Measurements from ENCODE around the gene STRBP. TPM values are rescaled to one million over a fixed set of nuclear protein-coding genes. Genes with fewer than 3 reads are reported as not detected.

STRBP gene
- total and polyA plus RNA-seq, 3 donors from 2014 or later: 47.8 to 102 (median 66.5) TPM

DNA sequence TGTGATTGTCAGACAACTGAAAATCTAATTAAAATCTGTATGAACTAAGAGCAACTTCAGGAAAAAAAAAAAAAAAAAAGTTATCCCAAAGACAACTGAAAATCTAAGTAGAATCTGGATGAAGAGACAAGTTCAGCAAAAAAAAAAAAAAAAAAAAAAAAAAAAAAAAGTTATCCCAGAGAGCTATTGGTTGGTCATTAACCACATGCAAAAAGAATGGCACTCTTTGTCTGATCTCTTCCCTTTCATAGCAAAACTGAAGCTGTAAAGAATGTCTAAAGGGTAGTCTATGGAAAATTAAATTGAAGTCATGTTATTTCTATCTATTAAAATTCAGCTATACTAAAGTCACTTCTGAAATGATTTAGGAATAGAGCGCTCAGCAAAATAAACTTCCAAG is 32.9 kb downstream of the STRBP start:
- H3K4me3 ChIP-seq: no peak overlapping the region
- TF ChIP-seq POLR2A (IDR thresholded peaks at IDR 0.05): no peak
- TF ChIP-seq, protein P1, sequence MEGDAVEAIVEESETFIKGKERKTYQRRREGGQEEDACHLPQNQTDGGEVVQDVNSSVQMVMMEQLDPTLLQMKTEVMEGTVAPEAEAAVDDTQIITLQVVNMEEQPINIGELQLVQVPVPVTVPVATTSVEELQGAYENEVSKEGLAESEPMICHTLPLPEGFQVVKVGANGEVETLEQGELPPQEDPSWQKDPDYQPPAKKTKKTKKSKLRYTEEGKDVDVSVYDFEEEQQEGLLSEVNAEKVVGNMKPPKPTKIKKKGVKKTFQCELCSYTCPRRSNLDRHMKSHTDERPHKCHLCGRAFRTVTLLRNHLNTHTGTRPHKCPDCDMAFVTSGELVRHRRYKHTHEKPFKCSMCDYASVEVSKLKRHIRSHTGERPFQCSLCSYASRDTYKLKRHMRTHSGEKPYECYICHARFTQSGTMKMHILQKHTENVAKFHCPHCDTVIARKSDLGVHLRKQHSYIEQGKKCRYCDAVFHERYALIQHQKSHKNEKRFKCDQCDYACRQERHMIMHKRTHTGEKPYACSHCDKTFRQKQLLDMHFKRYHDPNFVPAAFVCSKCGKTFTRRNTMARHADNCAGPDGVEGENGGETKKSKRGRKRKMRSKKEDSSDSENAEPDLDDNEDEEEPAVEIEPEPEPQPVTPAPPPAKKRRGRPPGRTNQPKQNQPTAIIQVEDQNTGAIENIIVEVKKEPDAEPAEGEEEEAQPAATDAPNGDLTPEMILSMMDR (IDR thresholded peaks at IDR 0.05): no peak
- H3K27ac ChIP-seq: no peak overlapping the region
- no peak for DNase-seq
- H3K9me3 ChIP-seq: no peaks in the 10 kb centered on the region
- intact Hi-C loops (cut with DNase I; ENCODE audit: low total_unique reads): no loop called here
- H3K36me3 ChIP-seq (ENCODE audit: low read depth, missing control alignments): no peaks in the 10 kb centered on the region
- 98 to 100% methylated on average over 1 of the region's 1 CpG for WGBS, 2 donors
- H3K4me1 ChIP-seq: no peaks in the 10 kb centered on the region
- no peaks in the 10 kb centered on the region for H3K27me3 ChIP-seq

DNA sequence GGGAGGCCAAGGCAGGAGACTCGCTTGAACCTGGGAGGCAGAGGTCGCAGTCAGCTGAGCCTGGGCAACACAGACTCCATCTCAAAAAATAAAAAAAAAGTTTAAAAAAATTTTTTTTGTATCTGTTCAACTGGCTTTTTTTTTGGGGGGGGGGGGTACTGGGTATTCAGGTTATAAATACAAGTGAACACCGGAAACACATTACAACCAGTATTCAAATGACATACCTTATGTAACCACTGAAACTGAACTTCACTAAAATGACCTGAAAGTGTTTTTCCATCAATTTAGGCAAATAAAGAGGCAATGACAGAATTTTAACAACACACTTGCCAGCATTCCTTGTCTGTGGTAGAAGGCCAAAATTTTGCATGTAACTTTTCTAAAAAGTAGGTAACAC is 33.5 kb downstream of the STRBP start:
- intact Hi-C loops (cut with DNase I; ENCODE audit: low total_unique reads): no loop called here
- no peak for TF ChIP-seq POLR2A (IDR thresholded peaks at IDR 0.05)
- TF ChIP-seq, protein P1 (IDR thresholded peaks at IDR 0.05): no peak
- no peak overlapping the region for H3K4me3 ChIP-seq
- WGBS, 2 donors: 85 to 97% methylated on average over 3 of the region's 3 CpGs
- no peaks in the 10 kb centered on the region for H3K4me1 ChIP-seq
- no peaks in the 10 kb centered on the region for H3K36me3 ChIP-seq (ENCODE audit: low read depth, missing control alignments)
- no peaks in the 10 kb centered on the region for H3K9me3 ChIP-seq
- H3K27ac ChIP-seq: no peak overlapping the region
- H3K27me3 ChIP-seq: no peaks in the 10 kb centered on the region
- no peak for DNase-seq

DNA sequence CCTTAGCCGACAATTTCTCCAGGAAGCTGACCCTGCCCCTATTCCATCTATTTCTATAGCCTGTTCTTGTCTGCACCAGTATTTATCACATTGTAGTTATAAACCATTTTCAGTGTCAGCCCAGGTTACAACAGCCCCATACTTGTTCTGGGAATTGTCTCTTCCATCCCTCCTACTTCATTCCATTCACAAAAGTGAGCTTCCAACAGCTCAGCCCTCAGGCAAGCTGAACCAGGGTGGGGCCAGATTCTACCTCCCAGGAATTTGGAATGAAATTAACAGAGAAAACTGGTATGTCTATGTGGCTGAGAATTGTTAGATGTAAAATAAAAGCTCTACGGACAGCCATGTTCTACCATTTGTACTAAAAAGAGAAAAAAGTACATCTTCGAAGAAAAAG is 36.1 kb downstream of the STRBP start:
- 84 to 90% methylated on average over 3 of the region's 3 CpGs for WGBS, 2 donors
- intact Hi-C loops (cut with DNase I; ENCODE audit: low total_unique reads): no loop called here
- Histone ChIP-seq H3K4me3 (no peak overlapping the region), H3K4me1 (no peaks in the 10 kb centered on the region), H3K27ac (no peak overlapping the region), H3K36me3 (ENCODE audit: low read depth, missing control alignments) (no peaks in the 10 kb centered on the region), H3K9me3 (no peaks in the 10 kb centered on the region), H3K27me3 (no peaks in the 10 kb centered on the region)
- no peak for TF ChIP-seq POLR2A (IDR thresholded peaks at IDR 0.05)
- TF ChIP-seq, protein P1 (IDR thresholded peaks at IDR 0.05): no peak
- DNase-seq: no peak

DNA sequence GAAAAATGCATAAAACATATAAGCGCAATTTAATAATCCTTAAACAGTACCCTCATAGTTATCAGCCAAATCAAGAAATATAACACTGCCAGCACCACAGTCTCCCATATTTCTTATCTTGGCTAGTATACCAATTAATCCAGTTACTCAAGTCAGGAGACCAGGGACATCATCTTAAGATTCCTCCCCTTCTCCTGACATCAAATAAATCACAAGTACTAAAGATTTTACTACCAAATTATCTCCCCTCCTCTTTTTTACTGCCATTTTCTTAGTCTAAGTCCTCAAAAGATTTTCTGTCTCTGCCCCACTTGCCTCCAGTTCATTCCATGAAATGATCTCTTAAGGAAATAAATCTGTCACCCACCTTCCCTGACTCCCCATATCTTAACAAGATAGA is 37.0 kb downstream of the STRBP start:
- Histone ChIP-seq H3K4me3 (no peak overlapping the region), H3K4me1 (no peaks in the 10 kb centered on the region), H3K27me3 (no peaks in the 10 kb centered on the region), H3K9me3 (no peaks in the 10 kb centered on the region), H3K27ac (no peak overlapping the region), H3K36me3 (ENCODE audit: low read depth, missing control alignments) (no peaks in the 10 kb centered on the region)
- 97 to 98% methylated on average over 1 of the region's 1 CpG for WGBS, 2 donors
- no peak for TF ChIP-seq POLR2A (IDR thresholded peaks at IDR 0.05)
- TF ChIP-seq, protein P1 (IDR thresholded peaks at IDR 0.05): no peak
- intact Hi-C loops (cut with DNase I; ENCODE audit: low total_unique reads): no loop called here
- no peak for DNase-seq

DNA sequence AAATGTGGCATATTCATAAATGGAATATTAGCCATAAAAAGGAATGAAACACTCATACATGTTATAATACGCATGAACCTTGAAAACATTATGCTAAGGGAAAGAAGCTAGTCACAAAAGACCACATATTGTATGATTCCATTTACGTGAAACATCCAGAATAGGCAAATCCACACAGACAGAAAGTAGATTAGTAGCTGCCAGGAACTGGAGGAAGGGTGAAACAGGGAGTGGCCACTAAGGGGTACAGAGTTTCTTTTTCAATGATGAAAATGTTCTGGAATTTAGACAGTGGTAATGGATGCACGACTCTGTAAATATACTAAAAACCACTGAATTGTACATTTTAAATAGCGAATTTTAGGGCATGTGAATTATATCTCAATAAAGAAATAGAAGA is 39.4 kb downstream of the STRBP start:
- Histone ChIP-seq H3K4me1 (no peaks in the 10 kb centered on the region), H3K4me3 (no peak overlapping the region), H3K9me3 (no peaks in the 10 kb centered on the region), H3K27ac (no peak overlapping the region), H3K27me3 (no peaks in the 10 kb centered on the region), H3K36me3 (ENCODE audit: low read depth, missing control alignments) (no peaks in the 10 kb centered on the region)
- intact Hi-C loops (cut with DNase I; ENCODE audit: low total_unique reads): no loop called here
- no peak for DNase-seq
- no peak for TF ChIP-seq POLR2A (IDR thresholded peaks at IDR 0.05)
- TF ChIP-seq, protein P1 (IDR thresholded peaks at IDR 0.05): no peak
- WGBS, 2 donors: 82 to 85% methylated on average over 4 of the region's 4 CpGs

Measured in testis (tissue), 3 donors.